ENCODE data around the gene PRUNE2.

GRCh38 chr9:76900884-76901440 is 5.0 kb downstream of the PRUNE2 start:
- TF ChIP-seq EP300 (IDR thresholded peaks at IDR 0.05) = no peak
- TF ChIP-seq, protein P1, sequence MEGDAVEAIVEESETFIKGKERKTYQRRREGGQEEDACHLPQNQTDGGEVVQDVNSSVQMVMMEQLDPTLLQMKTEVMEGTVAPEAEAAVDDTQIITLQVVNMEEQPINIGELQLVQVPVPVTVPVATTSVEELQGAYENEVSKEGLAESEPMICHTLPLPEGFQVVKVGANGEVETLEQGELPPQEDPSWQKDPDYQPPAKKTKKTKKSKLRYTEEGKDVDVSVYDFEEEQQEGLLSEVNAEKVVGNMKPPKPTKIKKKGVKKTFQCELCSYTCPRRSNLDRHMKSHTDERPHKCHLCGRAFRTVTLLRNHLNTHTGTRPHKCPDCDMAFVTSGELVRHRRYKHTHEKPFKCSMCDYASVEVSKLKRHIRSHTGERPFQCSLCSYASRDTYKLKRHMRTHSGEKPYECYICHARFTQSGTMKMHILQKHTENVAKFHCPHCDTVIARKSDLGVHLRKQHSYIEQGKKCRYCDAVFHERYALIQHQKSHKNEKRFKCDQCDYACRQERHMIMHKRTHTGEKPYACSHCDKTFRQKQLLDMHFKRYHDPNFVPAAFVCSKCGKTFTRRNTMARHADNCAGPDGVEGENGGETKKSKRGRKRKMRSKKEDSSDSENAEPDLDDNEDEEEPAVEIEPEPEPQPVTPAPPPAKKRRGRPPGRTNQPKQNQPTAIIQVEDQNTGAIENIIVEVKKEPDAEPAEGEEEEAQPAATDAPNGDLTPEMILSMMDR (IDR thresholded peaks at IDR 0.05) = no peak
- no peak for TF ChIP-seq POLR2A (IDR thresholded peaks at IDR 0.05)
